IgD-negative memory B cell (primary cell): ENCODE data around the gene WWOX. TPM values are rescaled to one million over a fixed set of nuclear protein-coding genes. Genes with fewer than 3 reads are reported as not detected.

Experiments
- H3K27ac Mint-ChIP-seq, 3 donors: one replicate each; pipeline ENCODE4 v1.8.0; 2020 to 2022; ENCODE audit warnings: mild to moderate bottlenecking in 3 of 3, mixed read lengths in 3 of 3, moderate library complexity in 1 of 3
- H3K27me3 Mint-ChIP-seq: one replicate; pipeline ENCODE4 v1.8.0; 2021; ENCODE audit warnings: mixed read lengths
- H3K36me3 Mint-ChIP-seq: one replicate; pipeline ENCODE4 v1.8.0; 2020; ENCODE audit warnings: mild to moderate bottlenecking, mixed read lengths
- H3K4me1 Mint-ChIP-seq, 3 donors: one replicate each; pipeline ENCODE4 v1.8.0; 2020 to 2022; ENCODE audit warnings: mixed read lengths in 3 of 3, mild to moderate bottlenecking in 1 of 3
- H3K4me3 Mint-ChIP-seq, 4 donors: one replicate each; pipeline ENCODE4 v1.8.0; 2020 to 2022; ENCODE audit warnings: mild to moderate bottlenecking in 4 of 4, mixed read lengths in 4 of 4, moderate library complexity in 3 of 4
- H3K9me3 Mint-ChIP-seq, 3 donors: one replicate each; pipeline ENCODE4 v1.8.0; 2020 to 2021; ENCODE audit warnings: mixed read lengths in 3 of 3, mild to moderate bottlenecking in 1 of 3
- polyA plus RNA-seq: library from polyadenylated mRNA; unstranded; fragments of 300-500 nt; fragmentation: Illumina TruSeq; gene quantifications from one replicate; pipeline ENCODE4 v1.2.3, GENCODE V29; 2021

Gene WWOX
- polyA plus RNA-seq, 1 donor from 2014 or later: 12.2 TPM

DNA sequence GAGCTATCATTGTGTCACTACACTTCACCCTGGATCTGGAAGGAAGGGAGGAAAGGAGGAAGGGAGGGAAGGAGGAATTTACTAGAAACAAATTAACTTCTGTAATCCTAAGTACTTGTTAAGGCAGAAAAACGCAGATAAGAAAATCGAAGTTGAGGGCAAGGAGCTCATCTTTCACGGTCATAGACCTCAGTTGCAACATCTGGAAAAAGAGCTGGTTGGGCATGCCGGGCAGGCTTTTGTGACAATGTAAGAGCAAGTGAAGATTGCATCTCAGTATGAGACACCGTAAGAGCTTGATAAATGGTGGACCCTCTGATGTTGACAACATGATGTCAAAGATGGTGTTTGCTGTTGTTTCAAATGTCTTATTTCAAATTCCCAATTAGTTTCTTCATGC, 779.6 kb downstream of the WWOX start:
- peaks cover 1% of the 10 kb centered on the region for H3K27me3 Mint-ChIP-seq
- peaks cover 5% of the 10 kb centered on the region for H3K36me3 Mint-ChIP-seq
- peaks cover 0 to 2% (median 0%) of the 10 kb centered on the region in 3 donors for H3K4me1 Mint-ChIP-seq
- no peaks in the 10 kb centered on the region for H3K9me3 Mint-ChIP-seq
- no peak overlapping the region for H3K27ac Mint-ChIP-seq
- H3K4me3 Mint-ChIP-seq: no peak overlapping the region

DNA sequence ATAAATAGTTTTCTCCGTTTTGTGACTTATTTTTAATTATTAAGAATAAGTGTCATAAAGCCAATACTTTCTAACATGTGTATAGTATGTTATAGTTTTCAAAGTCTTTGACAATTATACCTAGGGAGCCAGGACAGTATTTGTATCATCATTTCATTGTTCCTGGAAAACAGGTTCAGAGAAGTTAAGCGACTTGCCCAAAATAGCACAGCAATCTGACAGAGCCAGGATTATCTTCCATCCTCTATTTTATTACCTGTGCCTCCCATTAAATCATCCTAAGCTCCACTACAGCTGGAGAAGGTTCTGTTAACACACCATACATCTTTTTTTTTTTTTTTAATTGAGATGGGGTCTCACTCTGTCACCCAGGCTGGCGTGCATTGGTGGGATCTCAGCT, 782.7 kb downstream of the WWOX start:
- peaks cover 0 to 2% (median 0%) of the 10 kb centered on the region in 3 donors for H3K4me1 Mint-ChIP-seq
- H3K4me3 Mint-ChIP-seq: no peak overlapping the region
- no peak overlapping the region for H3K27ac Mint-ChIP-seq
- H3K9me3 Mint-ChIP-seq: no peaks in the 10 kb centered on the region
- H3K27me3 Mint-ChIP-seq: peaks cover 1% of the 10 kb centered on the region
- peaks cover 4% of the 10 kb centered on the region for H3K36me3 Mint-ChIP-seq

DNA sequence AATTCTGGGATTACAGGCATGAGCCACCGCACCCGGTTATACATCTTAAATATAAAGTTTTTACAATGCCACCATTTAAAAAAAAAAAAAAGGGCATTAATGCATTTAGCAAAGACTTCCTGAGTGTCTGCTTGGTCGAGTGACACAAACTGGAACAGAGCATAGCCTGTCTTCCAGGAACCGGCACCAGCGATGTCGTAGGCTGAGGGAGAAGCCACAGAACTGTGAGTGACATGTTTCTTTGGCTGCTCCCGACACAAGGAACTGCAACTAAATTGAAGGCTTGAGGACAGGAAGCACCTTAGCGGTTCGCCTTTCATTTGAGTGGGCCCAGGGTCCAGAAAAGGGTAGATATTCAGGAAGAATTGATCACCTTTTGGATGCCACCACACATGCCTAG, 783.3 kb downstream of the WWOX start:
- Mint-ChIP-seq H3K4me1 (peaks cover 0 to 2% (median 0%) of the 10 kb centered on the region in 3 donors), H3K4me3 (no peak overlapping the region), H3K36me3 (no peaks in the 10 kb centered on the region), H3K9me3 (no peaks in the 10 kb centered on the region), H3K27ac (no peak overlapping the region), H3K27me3 (peaks cover 1% of the 10 kb centered on the region)

DNA sequence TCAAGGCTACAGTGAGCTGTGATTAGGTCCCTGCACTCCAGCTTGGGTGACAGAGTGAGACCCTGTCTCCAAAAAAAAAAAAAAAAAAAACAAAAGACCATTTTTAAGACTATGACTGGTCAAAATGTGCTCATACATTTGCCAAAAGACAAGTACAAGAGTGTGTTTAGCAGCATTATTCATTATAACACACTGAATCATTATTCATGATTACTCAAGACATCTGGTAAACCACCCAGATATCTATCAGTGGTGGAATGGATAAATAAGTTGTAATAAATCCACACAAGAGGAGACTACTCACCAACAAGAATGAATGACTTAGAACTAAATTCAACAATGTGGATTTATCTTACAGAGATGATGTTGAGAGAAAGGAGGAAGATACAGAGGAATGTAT, 784.8 kb downstream of the WWOX start:
- H3K36me3 Mint-ChIP-seq: peaks cover 1% of the 10 kb centered on the region
- H3K27me3 Mint-ChIP-seq: no peaks in the 10 kb centered on the region
- H3K9me3 Mint-ChIP-seq: no peaks in the 10 kb centered on the region
- H3K4me3 Mint-ChIP-seq: no peak overlapping the region
- peaks cover 0 to 1% (median 0%) of the 10 kb centered on the region in 3 donors for H3K4me1 Mint-ChIP-seq
- H3K27ac Mint-ChIP-seq: no peak overlapping the region

DNA sequence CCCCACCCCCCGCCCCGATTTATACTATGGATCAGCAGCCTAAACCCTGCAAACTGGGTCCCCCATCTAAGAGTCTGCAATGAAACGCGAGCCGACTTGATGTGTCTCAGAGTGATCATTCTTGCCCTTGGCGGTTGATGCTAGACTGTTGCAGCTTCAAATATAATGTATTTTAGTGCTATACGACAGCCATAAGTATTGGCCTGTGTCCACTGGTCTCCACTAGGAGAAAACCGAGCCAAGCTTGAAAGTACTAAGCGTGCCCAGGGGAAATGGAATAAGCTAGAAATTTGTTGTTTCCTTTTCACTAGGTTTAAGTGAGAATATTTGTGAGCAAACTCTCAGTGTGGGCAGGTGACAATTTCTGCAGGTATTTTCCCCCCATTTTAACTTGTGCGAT, 789.9 kb downstream of the WWOX start:
- Mint-ChIP-seq H3K27ac (no peak overlapping the region), H3K4me1 (peaks cover 10 to 15% (median 10%) of the 10 kb centered on the region in 3 donors)

DNA sequence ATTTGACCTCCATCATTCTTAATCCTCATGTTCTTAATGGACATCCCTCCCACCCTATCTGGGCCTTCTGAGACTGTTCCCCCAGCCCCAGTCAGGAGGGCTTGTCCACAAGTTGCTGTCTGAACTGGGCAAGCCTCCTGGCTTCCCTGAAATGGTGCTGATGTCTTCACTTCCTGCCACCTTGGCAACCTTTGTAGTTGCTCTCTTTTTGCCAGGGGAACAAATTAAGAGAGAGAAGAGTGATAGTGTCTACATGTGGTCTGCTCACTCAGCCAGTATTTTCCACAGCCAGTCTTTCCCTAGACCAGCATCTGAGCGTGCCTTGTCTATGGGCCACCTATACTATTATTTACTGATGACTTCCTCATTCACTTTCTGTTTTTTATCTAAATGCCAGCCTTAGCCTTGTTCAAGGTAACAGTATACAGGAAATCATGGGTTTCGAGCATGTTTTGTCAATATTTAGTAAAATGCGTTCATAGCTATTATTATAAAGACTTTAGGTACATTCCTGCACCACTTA, 791.0 kb downstream of the WWOX start:
- no peaks in the 10 kb centered on the region for H3K27me3 Mint-ChIP-seq
- peak overlapping the region in 1 of 3 donors; percentile 75 for H3K27ac Mint-ChIP-seq
- H3K4me3 Mint-ChIP-seq: no peak overlapping the region
- peaks cover 0 to 4% (median 0%) of the 10 kb centered on the region in 3 donors for H3K9me3 Mint-ChIP-seq
- peaks cover 1% of the 10 kb centered on the region for H3K36me3 Mint-ChIP-seq
- peaks cover 10 to 15% (median 10%) of the 10 kb centered on the region in 3 donors for H3K4me1 Mint-ChIP-seq

More for the DNA sequence above, 789.9 kb downstream of the WWOX start:
- Mint-ChIP-seq H3K4me3 (no peak overlapping the region), H3K27me3 (no peaks in the 10 kb centered on the region), H3K36me3 (peaks cover 1% of the 10 kb centered on the region), H3K9me3 (peaks cover 0 to 4% (median 0%) of the 10 kb centered on the region in 3 donors)

DNA sequence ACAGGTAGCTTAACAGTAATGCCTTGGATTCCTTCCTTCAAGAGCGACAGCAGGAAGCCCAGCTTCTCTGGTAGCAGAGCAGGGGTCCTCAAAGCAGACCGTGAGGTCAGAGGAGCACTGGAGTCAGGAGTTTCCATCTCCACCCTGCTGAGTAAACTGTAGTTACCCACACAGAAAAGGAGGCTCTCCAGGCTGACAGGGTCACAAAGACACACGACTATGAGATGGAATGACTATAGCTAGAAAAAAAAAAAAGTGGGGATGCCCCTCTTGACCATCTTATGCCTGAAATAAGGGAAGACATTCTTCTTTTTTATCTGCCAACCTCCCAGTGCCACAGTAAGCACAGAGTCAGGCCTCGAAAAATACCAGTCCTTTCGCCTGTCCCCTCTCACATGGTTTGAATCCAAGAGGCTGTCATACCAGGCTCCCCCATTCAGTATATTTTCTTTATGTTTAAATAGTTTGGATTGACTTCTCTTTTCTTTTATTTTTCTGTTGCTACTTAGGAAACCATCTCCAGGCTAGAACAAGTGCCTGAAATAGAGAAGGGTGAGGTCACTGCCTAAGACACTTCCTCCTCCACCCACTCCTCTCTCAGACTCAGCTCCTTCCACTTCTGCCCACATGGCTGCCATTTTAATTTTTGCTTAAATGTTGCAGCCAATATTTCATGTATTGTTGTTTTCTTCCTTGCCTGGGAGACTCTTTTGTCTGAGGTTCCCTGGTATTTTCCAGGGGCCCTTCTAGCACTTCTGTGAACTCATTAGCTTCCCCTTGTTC, 793.7 kb downstream of the WWOX start:
- Mint-ChIP-seq H3K27ac (peak overlapping the region in 1 of 3 donors; percentile 30), H3K4me1 (peaks cover 10 to 15% (median 10%) of the 10 kb centered on the region in 3 donors), H3K27me3 (no peaks in the 10 kb centered on the region), H3K9me3 (peaks cover 0 to 4% (median 0%) of the 10 kb centered on the region in 3 donors), H3K36me3 (peaks cover 1% of the 10 kb centered on the region), H3K4me3 (peak overlapping the region in 1 of 4 donors; percentile 71)

DNA sequence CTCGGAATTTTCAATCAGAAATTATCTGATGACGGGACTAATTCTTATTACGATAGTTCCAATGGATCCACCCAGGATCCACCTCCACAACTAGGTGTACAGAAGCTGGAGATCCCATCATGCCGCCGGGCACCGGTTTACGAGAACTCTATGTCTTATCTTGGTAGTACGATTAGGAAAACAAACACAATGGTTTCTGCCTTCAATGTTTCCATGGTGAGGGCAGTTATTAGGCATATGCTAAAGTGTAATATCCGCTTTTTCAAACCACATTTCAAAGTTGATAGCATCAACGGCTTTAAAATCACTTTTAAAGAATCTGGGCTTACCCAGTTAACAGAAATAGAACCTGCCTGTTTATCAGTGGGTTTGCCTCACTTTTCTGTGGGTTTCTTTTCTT, 795.4 kb downstream of the WWOX start:
- no peak overlapping the region for H3K27ac Mint-ChIP-seq
- peaks cover 8 to 14% (median 10%) of the 10 kb centered on the region in 3 donors for H3K4me1 Mint-ChIP-seq
- H3K9me3 Mint-ChIP-seq: peaks cover 0 to 4% (median 0%) of the 10 kb centered on the region in 3 donors
- no peak overlapping the region for H3K4me3 Mint-ChIP-seq
- H3K27me3 Mint-ChIP-seq: no peaks in the 10 kb centered on the region
- no peaks in the 10 kb centered on the region for H3K36me3 Mint-ChIP-seq

DNA sequence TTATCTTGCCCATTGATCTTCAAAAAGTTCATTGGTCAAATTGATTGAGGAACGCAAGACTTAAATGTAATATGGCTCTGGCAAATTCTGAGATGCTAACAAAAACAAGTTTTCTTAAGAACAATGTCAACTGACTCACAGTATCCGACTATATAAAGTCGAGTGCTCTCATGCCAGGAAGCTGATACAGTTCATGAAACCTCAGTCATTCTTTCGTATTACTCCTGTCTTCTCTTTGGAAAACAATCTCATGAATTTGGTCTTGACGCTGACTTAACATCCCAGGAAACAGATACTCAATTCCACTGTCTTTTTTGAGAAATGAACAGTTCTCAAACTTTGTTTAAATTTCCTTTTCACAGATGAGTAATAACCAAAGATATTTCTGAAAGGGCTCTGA, 796.2 kb downstream of the WWOX start:
- no peaks in the 10 kb centered on the region for H3K27me3 Mint-ChIP-seq
- peaks cover 3 to 7% (median 6%) of the 10 kb centered on the region in 3 donors for H3K4me1 Mint-ChIP-seq
- no peak overlapping the region for H3K27ac Mint-ChIP-seq
- no peak overlapping the region for H3K4me3 Mint-ChIP-seq
- H3K9me3 Mint-ChIP-seq: peaks cover 0 to 4% (median 0%) of the 10 kb centered on the region in 3 donors
- H3K36me3 Mint-ChIP-seq: no peaks in the 10 kb centered on the region

DNA sequence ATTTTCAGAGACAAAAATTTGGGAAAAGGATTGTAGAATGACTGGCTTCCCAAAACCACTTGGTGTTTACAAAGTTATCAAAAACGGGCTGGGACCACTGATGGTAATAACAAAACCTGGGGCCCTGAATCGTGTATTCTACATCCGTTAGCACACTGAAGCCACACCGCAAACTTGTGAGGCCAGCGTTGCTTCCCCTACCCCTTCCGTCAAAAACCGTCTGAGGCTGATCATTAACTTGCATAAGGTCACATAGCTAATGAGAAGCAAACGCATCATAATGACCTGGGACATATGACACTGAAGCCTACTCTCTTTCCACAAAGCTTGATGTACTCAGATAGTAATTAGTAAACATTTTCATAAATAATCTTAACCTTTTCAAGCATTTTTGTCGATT, 796.8 kb downstream of the WWOX start:
- H3K27ac Mint-ChIP-seq: no peak overlapping the region
- H3K27me3 Mint-ChIP-seq: no peaks in the 10 kb centered on the region
- peaks cover 0 to 4% (median 0%) of the 10 kb centered on the region in 3 donors for H3K9me3 Mint-ChIP-seq
- no peak overlapping the region for H3K4me3 Mint-ChIP-seq
- H3K36me3 Mint-ChIP-seq: no peaks in the 10 kb centered on the region
- H3K4me1 Mint-ChIP-seq: peaks cover 3 to 7% (median 6%) of the 10 kb centered on the region in 3 donors

DNA sequence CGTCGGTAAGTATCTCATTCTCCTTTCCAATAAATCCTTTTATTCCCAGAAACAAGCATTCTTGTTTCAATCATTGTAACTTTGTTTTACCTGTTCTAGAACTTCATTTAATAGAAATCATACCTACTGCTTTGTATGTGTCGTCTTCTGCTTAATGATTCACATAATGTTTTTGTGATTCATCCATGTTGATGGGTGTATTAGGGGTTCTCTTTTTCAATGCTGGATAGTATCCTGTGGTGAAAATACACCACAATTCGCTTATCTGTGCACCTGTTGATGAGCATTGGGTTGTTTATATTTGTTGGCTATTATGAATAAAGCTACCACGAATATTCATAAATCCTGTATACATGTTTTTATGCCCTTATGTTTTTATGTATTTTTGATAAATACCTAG, 797.8 kb downstream of the WWOX start:
- H3K27me3 Mint-ChIP-seq: no peaks in the 10 kb centered on the region
- peaks cover 0 to 4% (median 0%) of the 10 kb centered on the region in 3 donors for H3K9me3 Mint-ChIP-seq
- no peak overlapping the region for H3K27ac Mint-ChIP-seq
- no peaks in the 10 kb centered on the region for H3K36me3 Mint-ChIP-seq
- H3K4me1 Mint-ChIP-seq: peaks cover 3 to 7% (median 6%) of the 10 kb centered on the region in 3 donors
- H3K4me3 Mint-ChIP-seq: no peak overlapping the region

DNA sequence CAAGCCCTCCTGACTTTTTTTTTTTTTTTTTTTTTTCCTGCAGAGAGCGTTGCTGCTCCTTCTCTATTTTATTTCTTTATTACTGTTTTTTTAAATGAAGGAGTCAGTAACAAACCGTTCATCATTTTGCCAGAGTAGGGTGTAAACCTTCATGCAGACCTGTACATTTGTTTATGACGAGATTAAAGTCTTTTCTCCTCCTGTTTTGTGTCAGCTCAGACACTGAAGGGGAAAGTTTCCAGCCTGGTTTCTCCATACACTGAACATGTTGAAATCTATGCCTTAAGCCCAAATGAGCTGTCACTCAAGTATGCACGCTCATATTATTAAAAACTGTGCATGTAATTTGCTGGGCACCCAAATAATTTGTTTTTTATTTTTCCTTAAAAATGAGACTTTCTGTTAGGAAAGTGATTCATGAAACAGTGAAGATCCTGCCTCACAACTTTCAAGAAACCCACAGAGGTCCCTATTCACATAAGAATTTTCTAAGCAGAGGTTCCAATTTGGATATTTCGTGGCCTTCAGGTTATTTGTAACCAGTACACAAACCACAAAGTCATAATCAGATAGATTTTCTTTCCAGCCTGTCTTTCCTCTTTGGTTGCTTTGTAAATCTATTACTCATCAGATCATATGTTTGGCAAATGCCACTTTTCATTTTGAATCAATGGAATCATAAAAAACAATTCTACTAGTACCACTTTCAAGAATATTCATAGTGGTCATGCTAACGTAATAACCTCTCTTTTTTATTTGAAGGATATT, 800.8 kb downstream of the WWOX start:
- H3K27ac Mint-ChIP-seq: no peak overlapping the region
- no peak overlapping the region for H3K4me3 Mint-ChIP-seq
- no peaks in the 10 kb centered on the region for H3K9me3 Mint-ChIP-seq
- H3K36me3 Mint-ChIP-seq: no peaks in the 10 kb centered on the region
- no peaks in the 10 kb centered on the region for H3K27me3 Mint-ChIP-seq
- no peaks in the 10 kb centered on the region for H3K4me1 Mint-ChIP-seq

DNA sequence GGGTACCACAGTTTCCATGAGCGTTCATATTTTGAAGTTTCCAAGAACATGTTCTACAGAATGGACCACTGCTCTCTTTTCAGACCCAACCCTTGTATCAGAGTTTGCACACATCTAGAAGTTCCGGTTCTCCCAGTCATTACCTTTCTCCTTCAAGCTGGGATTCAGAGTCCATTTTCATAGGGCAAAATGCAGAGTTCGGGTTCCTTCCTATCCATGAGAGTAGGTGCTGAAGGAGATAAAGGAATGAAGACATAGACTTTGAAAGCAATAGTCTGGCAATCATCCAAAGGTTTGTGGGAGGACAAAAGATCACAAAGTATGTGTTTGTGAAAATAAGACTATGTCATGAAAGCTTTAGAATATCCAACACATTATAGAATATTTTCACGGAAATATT, 801.5 kb downstream of the WWOX start:
- no peaks in the 10 kb centered on the region for H3K27me3 Mint-ChIP-seq
- H3K27ac Mint-ChIP-seq: no peak overlapping the region
- no peaks in the 10 kb centered on the region for H3K9me3 Mint-ChIP-seq
- no peaks in the 10 kb centered on the region for H3K4me1 Mint-ChIP-seq
- no peaks in the 10 kb centered on the region for H3K36me3 Mint-ChIP-seq
- no peak overlapping the region for H3K4me3 Mint-ChIP-seq

DNA sequence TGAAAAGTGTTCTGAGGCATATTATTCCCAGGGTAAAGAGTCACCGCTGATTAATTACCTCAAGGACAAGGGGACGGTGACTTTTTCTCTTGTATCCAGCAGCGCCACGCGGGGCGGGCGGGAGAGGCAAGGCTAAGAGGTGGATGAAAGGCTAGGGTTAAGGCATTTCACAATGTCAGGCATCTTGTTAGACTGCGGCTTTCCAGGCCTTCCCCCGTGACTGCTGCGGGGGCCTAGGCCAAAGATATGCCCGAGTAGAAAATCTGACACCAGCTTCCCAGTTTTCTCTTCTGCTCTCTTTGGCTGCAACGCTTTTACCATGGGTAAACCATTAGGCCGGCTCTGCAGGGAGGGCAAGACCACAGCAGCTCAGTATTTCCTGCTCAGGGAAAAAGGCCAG, 802.9 kb downstream of the WWOX start:
- Mint-ChIP-seq H3K4me3 (no peak overlapping the region), H3K4me1 (no peaks in the 10 kb centered on the region), H3K27me3 (no peaks in the 10 kb centered on the region), H3K27ac (no peak overlapping the region), H3K36me3 (no peaks in the 10 kb centered on the region), H3K9me3 (peaks cover 0 to 3% (median 0%) of the 10 kb centered on the region in 3 donors)

DNA sequence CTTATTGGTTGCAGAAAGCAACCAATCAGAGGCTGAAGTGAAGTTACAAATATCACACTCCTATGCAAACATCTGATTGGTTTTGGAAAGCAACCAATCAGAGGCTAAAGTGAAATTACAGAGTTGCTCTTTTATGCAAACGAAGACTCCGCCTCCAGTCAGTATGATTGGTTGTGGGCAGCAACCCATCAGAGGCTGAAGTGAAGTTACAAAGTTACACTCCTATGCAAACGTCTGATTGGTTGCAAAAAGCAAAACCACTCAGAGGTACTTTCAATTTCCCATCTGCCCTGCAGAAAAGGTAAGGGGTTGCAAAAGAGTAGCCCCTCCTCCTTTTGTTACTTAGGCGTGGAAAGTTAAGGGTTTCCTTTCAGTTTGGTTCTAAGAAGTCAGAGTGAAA, 803.8 kb downstream of the WWOX start:
- peaks cover 0 to 3% (median 0%) of the 10 kb centered on the region in 3 donors for H3K9me3 Mint-ChIP-seq
- H3K27me3 Mint-ChIP-seq: no peaks in the 10 kb centered on the region
- H3K4me3 Mint-ChIP-seq: no peak overlapping the region
- H3K27ac Mint-ChIP-seq: no peak overlapping the region
- H3K36me3 Mint-ChIP-seq: no peaks in the 10 kb centered on the region
- no peaks in the 10 kb centered on the region for H3K4me1 Mint-ChIP-seq
